Stomach (tissue), 9 donors: ENCODE results near the gene MEIKIN. TPM values are rescaled to one million over a fixed set of nuclear protein-coding genes. Genes with fewer than 3 reads are reported as not detected.
A peak's percentile ranks its signal among the peaks of the same experiment; 100 is the strongest.

Experiments
- DNase-seq, 2 donors: peaks; one replicate each; pipeline versions ENCODE4 v3.0.0 to v3.0.0-alpha.2; 2013 to 2019
- H3K27ac ChIP-seq, 5 donors: fragments of 200-600 bp in 4 of 5; sonication (generic) in 4 of 5; one replicate each; pipeline ENCODE4 v1.5.1; 2013 to 2019; ENCODE audit warnings: mild to moderate bottlenecking in 1 of 5, moderate library complexity in 1 of 5
- H3K27me3 ChIP-seq, 3 donors: fragments of 200-600 bp; sonication (generic); one replicate each; pipeline ENCODE4 v1.5.1; 2017 to 2019; ENCODE audit warnings: mixed run types in 1 of 3
- H3K36me3 ChIP-seq, 4 donors: fragments of 200-600 bp; sonication (generic); 1 replicate in 3 of 4; 2 replicates in 1 of 4; pipeline ENCODE4 v1.5.1; 2016 to 2019
- H3K4me1 ChIP-seq, 4 donors: fragments of 200-600 bp; sonication (generic); one replicate each; pipeline ENCODE4 v1.5.1; 2016 to 2019
- H3K4me3 ChIP-seq, 4 donors: fragments of 200-600 bp; sonication (generic) in 3 of 4; one replicate each; pipeline ENCODE4 v1.5.1; 2016 to 2019; ENCODE audit warnings: mild to moderate bottlenecking in 1 of 4
- H3K9me3 ChIP-seq, 4 donors: fragments of 200-600 bp; sonication (generic); one replicate each; pipeline ENCODE4 v1.5.1; 2016 to 2019
- CTCF ChIP-seq, 7 experiments: fragments of 450-650 bp in 4 of 7; fragments of 200-600 bp in 3 of 7; sonication (generic) in 3 of 7; IDR thresholded peaks; one replicate each; pipeline ENCODE4 v1.5.1; 2016 to 2019; ENCODE audit warnings: antibody characterized with exemption in 7 of 7, control low read depth in 2 of 7, mild to moderate bottlenecking in 1 of 7
- EP300 ChIP-seq: sonication (generic); formaldehyde crosslinking; IDR thresholded peaks from one replicate; pipeline ENCODE4 v1.6.1; 2017; ENCODE audit warnings: antibody characterized with exemption
- POLR2A ChIP-seq, 4 donors: fragments of 450-650 bp; IDR thresholded peaks; one replicate each; pipeline ENCODE4 v1.6.1; 2016; ENCODE audit warnings: antibody characterized with exemption in 4 of 4, control low read depth in 2 of 4, mild to moderate bottlenecking in 1 of 4, moderate library complexity in 1 of 4
- POLR2AphosphoS5 ChIP-seq, 3 donors: sonication (generic); formaldehyde crosslinking; IDR thresholded peaks; one replicate each; pipeline ENCODE4 v1.6.1; 2016; ENCODE audit warnings: antibody characterized with exemption in 3 of 3
- whole genome bisulfite sequencing, 5 donors: extraction: QIAGEN DNeasy Blood & Tissue Kit in 3 of 5; methylation state at CpG; one replicate each; pipeline versions ENCODE4 v1.1.5 to v1.1.7; 2013 to 2018; 5-methylcytosine and 5-hydroxymethylcytosine counted together
- intact Hi-C: fragments of 100-400 bp; cut with DNase I; formaldehyde crosslinking; loops from one replicate; pipeline ENCODE4 v1.15.1; 2023; ENCODE audit warnings: low total_unique reads
- polyA plus RNA-seq, 3 donors: library from polyadenylated mRNA; stranded (reverse); fragments of 200-250 nt; gene quantifications; one replicate each; pipeline ENCODE4 v1.2.3, GENCODE V29; 2013
- total RNA-seq, 5 donors: library from RNA; depleted of rRNA; stranded (reverse); fragments of >200 nt; gene quantifications; one replicate each; pipeline versions ENCODE4 v1.1.0 to v1.2.3, GENCODE V29; 2014 to 2016
- donor health status: healthy with polysubstance abuse.
- donor health status: Bipolar disorder and iron deficiency.
- donor health status: healthy.

Gene MEIKIN
- total and polyA plus RNA-seq, 8 donors: 0.37 TPM; not detected in 7

- no peaks in the 10 kb centered on the region for H3K36me3 ChIP-seq
- intact Hi-C loops: no loop called here
Measured at GRCh38 chr5:131795228-131795627, 150.2 kb downstream of the MEIKIN start.

GRCh38 chr5:131794586-131794985, 150.9 kb downstream of the MEIKIN start:
- Histone ChIP-seq H3K27me3 (no peaks in the 10 kb centered on the region), H3K36me3 (no peaks in the 10 kb centered on the region), H3K27ac (peak overlapping the region in 1 of 5 donors; percentile 98), H3K9me3 (no peaks in the 10 kb centered on the region), H3K4me3 (peak overlapping the region in 2 of 4 donors; percentile 77 to 87), H3K4me1 (peaks cover 0 to 70% (median 34%) of the 10 kb centered on the region in 4 donors)
- intact Hi-C loops: no loop called here
- no peak for TF ChIP-seq EP300
- no peak for TF ChIP-seq POLR2AphosphoS5 (IDR thresholded peaks at IDR 0.05)
- no peak for TF ChIP-seq CTCF (IDR thresholded peaks at IDR 0.05)
- TF ChIP-seq POLR2A (IDR thresholded peaks at IDR 0.05): no peak
- DNase-seq: no peak
- WGBS, 5 donors: 65 to 78% (median 75%) methylated on average over 4 of the region's 4 CpGs

More at GRCh38 chr5:131795228-131795627, 150.2 kb downstream of the MEIKIN start:
- Histone ChIP-seq H3K4me3 (peak overlapping the region; percentile 77 to 98 (median 92)), H3K27me3 (no peaks in the 10 kb centered on the region), H3K27ac (peak overlapping the region in 2 of 5 donors; percentile 98 to 99), H3K9me3 (no peaks in the 10 kb centered on the region), H3K4me1 (peaks cover 0 to 63% (median 34%) of the 10 kb centered on the region in 4 donors)
- TF ChIP-seq EP300: no peak
- TF ChIP-seq POLR2A (IDR thresholded peaks at IDR 0.05): no peak
- TF ChIP-seq POLR2AphosphoS5 (IDR thresholded peaks at IDR 0.05): no peak
- TF ChIP-seq CTCF (IDR thresholded peaks at IDR 0.05): no peak
- 29 to 39% (median 35%) methylated on average over 6 of the region's 6 CpGs for WGBS, 5 donors
- DNase-seq: no peak

GRCh38 chr5:131792896-131793295, 152.6 kb downstream of the MEIKIN start:
- Histone ChIP-seq H3K4me1 (peaks cover 6 to 75% (median 37%) of the 10 kb centered on the region in 4 donors), H3K36me3 (no peaks in the 10 kb centered on the region), H3K4me3 (no peak overlapping the region), H3K27ac (no peak overlapping the region), H3K27me3 (no peaks in the 10 kb centered on the region), H3K9me3 (no peaks in the 10 kb centered on the region)
- intact Hi-C loops: no loop called here
- DNase-seq: no peak
- 95 to 100% (median 99%) methylated on average over 2 of the region's 2 CpGs for WGBS, 5 donors
- TF ChIP-seq POLR2AphosphoS5 (IDR thresholded peaks at IDR 0.05): no peak
- no peak for TF ChIP-seq POLR2A (IDR thresholded peaks at IDR 0.05)
- no peak for TF ChIP-seq EP300
- TF ChIP-seq CTCF (IDR thresholded peaks at IDR 0.05): no peak

GRCh38 chr5:131791866-131792265, 153.6 kb downstream of the MEIKIN start:
- DNase-seq: no peak
- Histone ChIP-seq H3K36me3 (no peaks in the 10 kb centered on the region), H3K27me3 (no peaks in the 10 kb centered on the region), H3K4me1 (peaks cover 15 to 79% (median 40%) of the 10 kb centered on the region in 4 donors), H3K9me3 (no peaks in the 10 kb centered on the region), H3K27ac (no peak overlapping the region), H3K4me3 (no peak overlapping the region)
- 92 to 100% (median 95%) methylated on average over 5 to 6 of the region's 6 CpGs for WGBS, 5 donors
- TF ChIP-seq POLR2A (IDR thresholded peaks at IDR 0.05) (no peak), CTCF (IDR thresholded peaks at IDR 0.05) (no peak), EP300 (no peak), POLR2AphosphoS5 (IDR thresholded peaks at IDR 0.05) (no peak)
- intact Hi-C loops: no loop called here
